Measurements from ENCODE around the gene TBCD.

DNA sequence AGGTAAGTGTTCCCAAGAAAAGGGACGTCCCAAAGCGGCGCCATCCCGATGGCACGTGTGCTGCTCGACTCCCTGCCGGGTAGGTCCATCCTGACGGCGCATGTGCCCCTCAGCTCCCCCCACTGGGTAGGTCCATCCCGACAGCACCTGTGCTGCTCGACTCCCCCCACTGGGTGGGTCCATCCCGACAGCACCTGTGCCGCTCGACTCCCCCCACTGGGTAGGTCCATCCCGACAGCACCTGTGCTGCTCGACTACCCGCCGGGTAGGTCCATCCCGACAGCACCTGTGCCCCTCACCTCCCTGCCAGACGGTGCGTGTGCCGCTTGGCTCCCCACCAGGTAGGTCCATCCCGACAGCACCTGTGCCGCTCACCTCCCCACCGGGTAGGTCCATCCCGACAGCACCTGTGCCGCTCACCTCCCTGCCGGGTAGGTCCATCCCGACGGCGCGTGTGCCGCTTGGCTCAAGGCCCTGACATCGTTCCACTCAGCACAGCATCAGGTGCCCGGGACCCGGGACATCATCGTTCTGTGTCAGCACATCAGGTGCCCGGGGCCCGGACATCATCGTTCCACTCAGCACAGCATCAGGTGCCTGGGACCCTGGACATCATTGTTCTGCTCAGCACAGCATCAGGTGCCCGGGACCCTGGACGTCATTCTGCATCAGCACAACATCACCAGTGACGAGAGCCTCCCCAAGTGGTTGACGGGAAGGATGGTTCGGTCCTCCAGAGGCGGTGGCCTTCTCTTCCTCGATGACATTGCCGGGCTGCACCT is 22.2 kb upstream of the TBCD start:
- TF ChIP-seq, protein P1, sequence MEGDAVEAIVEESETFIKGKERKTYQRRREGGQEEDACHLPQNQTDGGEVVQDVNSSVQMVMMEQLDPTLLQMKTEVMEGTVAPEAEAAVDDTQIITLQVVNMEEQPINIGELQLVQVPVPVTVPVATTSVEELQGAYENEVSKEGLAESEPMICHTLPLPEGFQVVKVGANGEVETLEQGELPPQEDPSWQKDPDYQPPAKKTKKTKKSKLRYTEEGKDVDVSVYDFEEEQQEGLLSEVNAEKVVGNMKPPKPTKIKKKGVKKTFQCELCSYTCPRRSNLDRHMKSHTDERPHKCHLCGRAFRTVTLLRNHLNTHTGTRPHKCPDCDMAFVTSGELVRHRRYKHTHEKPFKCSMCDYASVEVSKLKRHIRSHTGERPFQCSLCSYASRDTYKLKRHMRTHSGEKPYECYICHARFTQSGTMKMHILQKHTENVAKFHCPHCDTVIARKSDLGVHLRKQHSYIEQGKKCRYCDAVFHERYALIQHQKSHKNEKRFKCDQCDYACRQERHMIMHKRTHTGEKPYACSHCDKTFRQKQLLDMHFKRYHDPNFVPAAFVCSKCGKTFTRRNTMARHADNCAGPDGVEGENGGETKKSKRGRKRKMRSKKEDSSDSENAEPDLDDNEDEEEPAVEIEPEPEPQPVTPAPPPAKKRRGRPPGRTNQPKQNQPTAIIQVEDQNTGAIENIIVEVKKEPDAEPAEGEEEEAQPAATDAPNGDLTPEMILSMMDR (IDR thresholded peaks at IDR 0.05; ENCODE audit: low read depth, low read length), result no peak
- no peak for TF ChIP-seq POLR2A (IDR thresholded peaks at IDR 0.05; ENCODE audit: extremely low read depth, insufficient read length)

Data from NB4 (cell line).